Upper lobe of right lung (tissue), 1 donor: Measurements from ENCODE around the gene ARSG. TPM values are rescaled to one million over a fixed set of nuclear protein-coding genes. Genes with fewer than 3 reads are reported as not detected.

Experiments used
- ATAC-seq: fragments of 200-7000 bp; cut with Tn5 transposase; one replicate; pipeline ENCODE4 v1.9.1; 2020; ENCODE audit warnings: mild to moderate bottlenecking, moderate library complexity
- DNase-seq: peaks from one replicate; pipeline ENCODE4 v3.0.0-alpha.2; 2020
- H3K27ac ChIP-seq: fragments of 200-600 bp; one replicate; pipeline ENCODE4 v1.8.0; 2022
- H3K27me3 ChIP-seq: fragments of 200-600 bp; one replicate; pipeline ENCODE4 v1.8.0; 2022; ENCODE audit warnings: mild to moderate bottlenecking
- H3K36me3 ChIP-seq: fragments of 200-600 bp; one replicate; pipeline ENCODE4 v1.8.0; 2022
- H3K4me1 ChIP-seq: fragments of 200-600 bp; one replicate; pipeline ENCODE4 v1.8.0; 2022
- H3K4me3 ChIP-seq: fragments of 200-600 bp; one replicate; pipeline ENCODE4 v1.8.0; 2022; ENCODE audit warnings: mild to moderate bottlenecking
- H3K9me3 ChIP-seq: fragments of 200-600 bp; one replicate; pipeline ENCODE4 v1.8.0; 2022
- CTCF ChIP-seq: fragments of 200-600 bp; IDR thresholded peaks from one replicate; pipeline ENCODE4 v1.8.0; 2022; ENCODE audit warnings: antibody characterized with exemption
- intact Hi-C: fragments of 100-400 bp; cut with DNase I; formaldehyde crosslinking; loops from one replicate; pipeline ENCODE4 v1.11.0; 2022
- total RNA-seq: library from RNA; stranded (reverse); fragmentation: NEBNext Ultra II Directional; extraction: Animal tissue kit (Norgen Biotek cat#: 25700); gene quantifications from one replicate; pipeline ENCODE4 v1.2.1, GENCODE V29; 2021
- donor health status: DM: no; HTN: yes; CAD: no; lungs with severe emphysema.

Gene ARSG
- total RNA-seq, 1 donor from 2014 or later = 4.8 TPM

GRCh38 chr17:68440526-68440925 is 149.2 kb downstream of the ARSG start:
- no peak for TF ChIP-seq CTCF
- DNase-seq (no peak), ATAC-seq (no peak)
- Histone ChIP-seq H3K4me1 (peaks cover 38% of the 10 kb centered on the region), H3K27ac (peak overlapping the region; percentile 49), H3K4me3 (no peak overlapping the region), H3K27me3 (no peaks in the 10 kb centered on the region), H3K36me3 (peaks cover 35% of the 10 kb centered on the region), H3K9me3 (no peaks in the 10 kb centered on the region)
- intact Hi-C loops = no loop called here

- peaks cover 33% of the 10 kb centered on the region for H3K4me1 ChIP-seq
- H3K4me3 ChIP-seq = no peak overlapping the region
- intact Hi-C loops = no loop called here
- no peaks in the 10 kb centered on the region for H3K9me3 ChIP-seq
- DNase-seq (no peak), ATAC-seq (peak; percentile 51)
- no peak for TF ChIP-seq CTCF
- H3K27me3 ChIP-seq = no peaks in the 10 kb centered on the region
- H3K27ac ChIP-seq = peak overlapping the region; percentile 49
- H3K36me3 ChIP-seq = peaks cover 37% of the 10 kb centered on the region
These were observed 149.9 kb downstream of the ARSG start for GRCh38 chr17:68441070-68441770.

- H3K4me3 ChIP-seq = no peak overlapping the region
- DNase-seq = no peak
- no peaks in the 10 kb centered on the region for H3K27me3 ChIP-seq
- H3K9me3 ChIP-seq = no peaks in the 10 kb centered on the region
- no peak for TF ChIP-seq CTCF
- no peak overlapping the region for H3K27ac ChIP-seq
- peaks cover 9% of the 10 kb centered on the region for H3K4me1 ChIP-seq
- H3K36me3 ChIP-seq = peaks cover 64% of the 10 kb centered on the region
- ATAC-seq = no peak
- intact Hi-C loops = no loop called here
These were observed 152.7 kb downstream of the ARSG start for GRCh38 chr17:68443972-68444464.

- Histone ChIP-seq H3K27me3 (no peaks in the 10 kb centered on the region), H3K27ac (no peak overlapping the region), H3K4me1 (peaks cover 9% of the 10 kb centered on the region), H3K36me3 (peaks cover 80% of the 10 kb centered on the region), H3K4me3 (no peak overlapping the region), H3K9me3 (no peaks in the 10 kb centered on the region)
- no peak for TF ChIP-seq CTCF
- ATAC-seq (no peak), DNase-seq (no peak)
- intact Hi-C loops = no loop called here
These were observed 154.4 kb downstream of the ARSG start for GRCh38 chr17:68445671-68446070.

- DNase-seq = no peak
- peaks cover 90% of the 10 kb centered on the region for H3K36me3 ChIP-seq
- no peak overlapping the region for H3K4me3 ChIP-seq
- no peaks in the 10 kb centered on the region for H3K9me3 ChIP-seq
- intact Hi-C loops = no loop called here
- no peaks in the 10 kb centered on the region for H3K27me3 ChIP-seq
- ATAC-seq = no peak
- no peak overlapping the region for H3K27ac ChIP-seq
- no peak for TF ChIP-seq CTCF
- peaks cover 9% of the 10 kb centered on the region for H3K4me1 ChIP-seq
These were observed 155.3 kb downstream of the ARSG start for GRCh38 chr17:68446626-68447041.
